Karpas-422 (cell line): ENCODE measurements around the gene ZBTB7B. TPM values are rescaled to one million over a fixed set of nuclear protein-coding genes. Genes with fewer than 3 reads are reported as not detected.
A peak's percentile ranks its signal among the peaks of the same experiment; 100 is the strongest.

Source experiments
- DNase-seq: peaks from one replicate; pipeline ENCODE4 v3.0.0-alpha.2; 2015
- H2AFZ ChIP-seq: fragments of 200-600 bp; sonication (generic); 2 replicates; pipeline ENCODE4 v1.6.1; 2014; ENCODE audit warnings: antibody characterized with exemption, low read length, mixed read lengths
- H3K27ac ChIP-seq: fragments of 200-600 bp; sonication (generic); 2 replicates; pipeline ENCODE4 v1.5.1; 2014; ENCODE audit warnings: mild to moderate bottlenecking, low read length, moderate library complexity
- H3K27me3 ChIP-seq: fragments of 200-600 bp; sonication (generic); 2 replicates; pipeline ENCODE4 v1.6.1; 2014; ENCODE audit warnings: low read length, mixed read lengths
- H3K36me3 ChIP-seq: fragments of 200-600 bp; sonication (generic); 2 replicates; pipeline ENCODE4 v1.6.1; 2014; ENCODE audit warnings: low read length, mixed read lengths; ENCODE audit not compliant: insufficient read depth
- H3K4me1 ChIP-seq: fragments of 200-600 bp; sonication (generic); 2 replicates; pipeline ENCODE4 v1.6.1; 2014; ENCODE audit warnings: mild to moderate bottlenecking, low read length, mixed read lengths
- H3K4me2 ChIP-seq: fragments of 200-600 bp; sonication (generic); 2 replicates; pipeline ENCODE4 v1.6.1; 2014; ENCODE audit warnings: low read length, low read depth, mild to moderate bottlenecking; ENCODE audit not compliant: poor library complexity, severe bottlenecking
- H3K4me3 ChIP-seq: fragments of 200-600 bp; sonication (generic); 2 replicates; pipeline ENCODE4 v1.5.1; 2014; ENCODE audit warnings: mild to moderate bottlenecking, antibody characterized with exemption, low read length, mixed read lengths
- H3K79me2 ChIP-seq: fragments of 200-600 bp; sonication (generic); 2 replicates; pipeline ENCODE4 v1.6.1; 2014; ENCODE audit warnings: mild to moderate bottlenecking, low read length, mixed read lengths
- H3K9ac ChIP-seq: fragments of 200-600 bp; sonication (generic); 2 replicates; pipeline ENCODE4 v1.6.0; 2014; ENCODE audit warnings: low read length
- H3K9me2 ChIP-seq: fragments of 200-600 bp; sonication (generic), shearing (Covaris generic); replicated peaks from 2 replicates; pipeline ENCODE4 v1.6.0; 2014; ENCODE audit warnings: mild to moderate bottlenecking, low read length, moderate library complexity; ENCODE audit not compliant: insufficient read depth
- H3K9me3 ChIP-seq: fragments of 300-700, 200-600 bp; sonication (generic); 2 replicates; pipeline ENCODE4 v1.6.1; 2014; ENCODE audit warnings: low read length, mixed read lengths
- H4K20me1 ChIP-seq: fragments of 200-600 bp; sonication (generic); 2 replicates; pipeline ENCODE4 v1.6.1; 2014; ENCODE audit warnings: mild to moderate bottlenecking, antibody characterized with exemption, low read length, low read depth; ENCODE audit not compliant: insufficient read depth
- total RNA-seq: library from RNA; depleted of rRNA; stranded (reverse); fragments of >200 nt; shearing (Covaris generic); gene quantifications from 2 replicates; pipeline ENCODE4 v1.2.3, GENCODE V29; 2014; ENCODE audit warnings: low replicate concordance

The ZBTB7B gene
- total RNA-seq, 1 experiment from 2014 or later = 17.1 TPM

- no peaks in the 10 kb centered on the region for H3K9me3 ChIP-seq
- H3K4me2 ChIP-seq = peak overlapping the region; percentile 95
- peak; percentile 65 for DNase-seq
- no peak overlapping the region for H2AFZ ChIP-seq
- H3K4me3 ChIP-seq = peak overlapping the region; percentile 85
- peak overlapping the region; percentile 67 for H3K27ac ChIP-seq
- H3K4me1 ChIP-seq = peaks cover 32% of the 10 kb centered on the region
- peak overlapping the region; percentile 67 for H3K9ac ChIP-seq
- H3K79me2 ChIP-seq = peaks cover 11% of the 10 kb centered on the region
- H3K9me2 ChIP-seq = no peaks in the 10 kb centered on the region
- no peaks in the 10 kb centered on the region for H3K27me3 ChIP-seq
- H4K20me1 ChIP-seq = 0 out of 2 replicates have a peak, but pooled peaks cover 4% of the 10 kb centered on the region
- no peaks in the 10 kb centered on the region; the same call in 1 of the 2 replicates for H3K36me3 ChIP-seq
Observed at GRCh38 chr1:155062151-155062686, 59.6 kb downstream of the ZBTB7B start.

- peak; percentile 90 for DNase-seq
- 0 out of 2 replicates have a peak, but pooled peaks cover 4% of the 10 kb centered on the region for H4K20me1 ChIP-seq
- peaks cover 32% of the 10 kb centered on the region for H3K4me1 ChIP-seq
- no peaks in the 10 kb centered on the region; the same call in 1 of the 2 replicates for H3K36me3 ChIP-seq
- H3K4me2 ChIP-seq = peak overlapping the region; percentile 95
- H3K27me3 ChIP-seq = no peaks in the 10 kb centered on the region
- H3K9me3 ChIP-seq = no peaks in the 10 kb centered on the region
- H3K9me2 ChIP-seq = no peaks in the 10 kb centered on the region
- H3K9ac ChIP-seq = peak overlapping the region; percentile 67
- no peak overlapping the region for H3K27ac ChIP-seq
- peak overlapping the region; percentile 12; the same call in 1 of the 2 replicates for H2AFZ ChIP-seq
- peak overlapping the region; percentile 85 for H3K4me3 ChIP-seq
- peaks cover 11% of the 10 kb centered on the region for H3K79me2 ChIP-seq
Observed at GRCh38 chr1:155062702-155063411, 60.3 kb downstream of the ZBTB7B start.

GRCh38 chr1:155063550-155064110 is 61.0 kb downstream of the ZBTB7B start, which contains the start of gene EFNA4:
TSS of gene EFNA4 (plus strand) at chr1:155063740. CDS start at chr1:155063824, 84 bp downstream.
- no peaks in the 10 kb centered on the region for H3K9me2 ChIP-seq
- H3K79me2 ChIP-seq = peaks cover 11% of the 10 kb centered on the region
- H3K4me1 ChIP-seq = peaks cover 32% of the 10 kb centered on the region
- H4K20me1 ChIP-seq = 0 out of 2 replicates have a peak, but pooled peaks cover 4% of the 10 kb centered on the region
- H2AFZ ChIP-seq = peak within 1 kb of the TSS; percentile 53; the same call in 1 of the 2 replicates
- H3K9ac ChIP-seq = peak within 1 kb of the TSS; percentile 82
- peak within 1 kb of the TSS; percentile 85 for H3K4me3 ChIP-seq
- no peaks in the 10 kb centered on the region for H3K27me3 ChIP-seq
- DNase-seq = peak; percentile 97
- peak within 1 kb of the TSS; percentile 95 for H3K4me2 ChIP-seq
- H3K9me3 ChIP-seq = no peaks in the 10 kb centered on the region
- peak within 1 kb of the TSS; percentile 40 for H3K27ac ChIP-seq
- H3K36me3 ChIP-seq = no peaks in the 10 kb centered on the region; the same call in 1 of the 2 replicates

- no peaks in the 10 kb centered on the region for H3K9me2 ChIP-seq
- peak overlapping the region; percentile 82 for H3K9ac ChIP-seq
- peak overlapping the region; percentile 40; the same call in 1 of the 2 replicates for H3K27ac ChIP-seq
- no peak overlapping the region for H2AFZ ChIP-seq
- H3K4me1 ChIP-seq = peaks cover 37% of the 10 kb centered on the region
- peak overlapping the region; percentile 85 for H3K4me3 ChIP-seq
- no peaks in the 10 kb centered on the region for H3K27me3 ChIP-seq
- no peaks in the 10 kb centered on the region for H3K9me3 ChIP-seq
- H3K4me2 ChIP-seq = peak overlapping the region; percentile 95
- H3K79me2 ChIP-seq = peaks cover 11% of the 10 kb centered on the region
- no peaks in the 10 kb centered on the region for H3K36me3 ChIP-seq
- 0 out of 2 replicates have a peak, but pooled peaks cover 4% of the 10 kb centered on the region for H4K20me1 ChIP-seq
- DNase-seq = peak; percentile 68
Observed at GRCh38 chr1:155064111-155064831, 61.7 kb downstream of the ZBTB7B start.

GRCh38 chr1:155064832-155065429 is 62.3 kb downstream of the ZBTB7B start:
- Histone ChIP-seq H3K9me2 (no peaks in the 10 kb centered on the region), H3K9ac (peak overlapping the region; percentile 82), H3K4me2 (peak overlapping the region; percentile 95), H3K4me3 (peak overlapping the region; percentile 85), H2AFZ (no peak overlapping the region), H3K9me3 (no peaks in the 10 kb centered on the region), H4K20me1 (0 out of 2 replicates have a peak, but pooled peaks cover 4% of the 10 kb centered on the region), H3K4me1 (peaks cover 44% of the 10 kb centered on the region), H3K36me3 (no peaks in the 10 kb centered on the region), H3K27ac (no peak overlapping the region), H3K79me2 (peaks cover 11% of the 10 kb centered on the region), H3K27me3 (no peaks in the 10 kb centered on the region)
- no peak for DNase-seq

GRCh38 chr1:155066777-155067176 is 64.2 kb downstream of the ZBTB7B start:
- H2AFZ ChIP-seq = no peak overlapping the region

More at GRCh38 chr1:155066777-155067176, 64.2 kb downstream of the ZBTB7B start:
- no peak overlapping the region for H3K4me2 ChIP-seq
- no peak for DNase-seq
- peaks cover 55% of the 10 kb centered on the region for H3K4me1 ChIP-seq
- H3K9ac ChIP-seq = no peak overlapping the region
- 0 out of 2 replicates have a peak, but pooled peaks cover 4% of the 10 kb centered on the region for H4K20me1 ChIP-seq
- H3K27me3 ChIP-seq = no peaks in the 10 kb centered on the region
- no peaks in the 10 kb centered on the region for H3K9me3 ChIP-seq
- H3K36me3 ChIP-seq = no peaks in the 10 kb centered on the region
- H3K27ac ChIP-seq = no peak overlapping the region
- peaks cover 11% of the 10 kb centered on the region for H3K79me2 ChIP-seq
- no peak overlapping the region for H3K4me3 ChIP-seq
- no peaks in the 10 kb centered on the region for H3K9me2 ChIP-seq
